Amniotic epithelial cell (primary cell): ENCODE measurements around the gene EIF4G3.
A peak's percentile ranks its signal among the peaks of the same experiment; 100 is the strongest.
"Not testable (repeated sequence)": the region's sequence is repeated elsewhere in the genome, so short reads cannot be mapped to it uniquely, and the experiment has no call there.

Experiments used
- DNase-seq: peaks from one replicate; pipeline ENCODE4 v3.0.0-alpha.2; 2010; ENCODE audit warnings: low read depth

Gene EIF4G3

GRCh38 chr1:21100481-21100921, 76.2 kb downstream of the EIF4G3 start:
- DNase-seq = peak; percentile 48

GRCh38 chr1:21099869-21100131, 76.9 kb downstream of the EIF4G3 start:
- no peak for DNase-seq

GRCh38 chr1:21099034-21099868, 77.4 kb downstream of the EIF4G3 start:
- DNase-seq = peak; percentile 55

- DNase-seq = no peak
Measured at GRCh38 chr1:21098186-21098915, 78.3 kb downstream of the EIF4G3 start.

GRCh38 chr1:21097729-21098128, 79.0 kb downstream of the EIF4G3 start:
- DNase-seq = no peak

- DNase-seq = no peak
Measured at GRCh38 chr1:21095976-21096375, 80.7 kb downstream of the EIF4G3 start.

- not testable (repeated sequence) for DNase-seq
Measured at GRCh38 chr1:21094282-21094681, 82.4 kb downstream of the EIF4G3 start.

GRCh38 chr1:21093271-21093958, 83.3 kb downstream of the EIF4G3 start:
- not testable (repeated sequence) for DNase-seq

GRCh38 chr1:21092545-21092944, 84.2 kb downstream of the EIF4G3 start:
- not testable (repeated sequence) for DNase-seq

- DNase-seq = peak; percentile 87
Measured at GRCh38 chr1:21091053-21091690, 85.5 kb downstream of the EIF4G3 start.

- DNase-seq = no peak
Measured at GRCh38 chr1:21090463-21090862, 86.2 kb downstream of the EIF4G3 start.

- DNase-seq = no peak
Measured at GRCh38 chr1:21089731-21090130, 87.0 kb downstream of the EIF4G3 start.

- no peak for DNase-seq
Measured at GRCh38 chr1:21089299-21089698, 87.4 kb downstream of the EIF4G3 start.

- peak; percentile 23 for DNase-seq
Measured at GRCh38 chr1:21084111-21084810, 92.4 kb downstream of the EIF4G3 start.

- DNase-seq = no peak
Measured at GRCh38 chr1:21082073-21082472, 94.6 kb downstream of the EIF4G3 start.

GRCh38 chr1:21077085-21077484, 99.6 kb downstream of the EIF4G3 start:
- peak; percentile 61 for DNase-seq

GRCh38 chr1:21072721-21073120, 104.0 kb downstream of the EIF4G3 start:
- DNase-seq = peak; percentile 72

GRCh38 chr1:21069549-21069948, 107.1 kb downstream of the EIF4G3 start:
- DNase-seq = peak; percentile 77

- DNase-seq = no peak
Measured at GRCh38 chr1:21068937-21069336, 107.8 kb downstream of the EIF4G3 start.

GRCh38 chr1:21067551-21068227, 109.0 kb downstream of the EIF4G3 start:
- DNase-seq = no peak

GRCh38 chr1:21066356-21067012, 110.2 kb downstream of the EIF4G3 start:
- DNase-seq = peak; percentile 36
